ENCODE measurements around the gene CPLX3. TPM values are rescaled to one million over a fixed set of nuclear protein-coding genes. Genes with fewer than 3 reads are reported as not detected.

CPLX3 gene
- 1.2 TPM for total RNA-seq
- long read RNA-seq, partial matches to known transcripts, result 0 of 2 reads
- long read RNA-seq, other reads (novel, unspliced or antisense), result 2 of 2 reads

DNA sequence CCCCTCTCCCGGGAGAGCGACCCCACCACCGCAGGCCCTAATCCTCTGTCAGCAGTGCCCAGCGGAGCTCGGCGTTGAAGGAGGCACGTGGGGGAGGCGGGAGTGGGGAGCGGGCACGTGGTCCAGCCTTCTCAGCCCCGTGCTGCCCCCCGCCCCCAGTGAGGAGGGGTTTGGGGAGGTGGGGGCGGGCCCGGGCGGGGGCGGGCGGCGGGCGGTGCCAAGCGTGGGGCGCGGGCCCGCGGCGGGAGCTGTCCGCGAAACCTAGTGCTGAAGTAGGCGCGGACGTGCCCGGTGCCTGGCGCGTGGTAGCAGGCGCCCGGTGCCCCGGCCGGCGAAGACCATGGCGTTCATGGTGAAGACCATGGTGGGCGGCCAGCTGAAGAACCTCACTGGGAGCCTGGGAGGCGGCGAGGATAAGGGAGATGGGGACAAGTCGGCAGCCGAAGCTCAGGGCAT, at the start of gene CPLX3:
CPLX3 (plus strand) TSS at position 264 of the 456 bp plus-strand sequence; CDS start at position 341, 77 bp downstream.
- Histone ChIP-seq H3K4me3 (no peak within 1 kb of the TSS), H3K27me3 (ENCODE audit: low read depth) (peaks cover 47% of the 10 kb centered on the region), H3K4me1 (peaks cover 15% of the 10 kb centered on the region), H3K9me3 (replicated peaks) (no peaks in the 10 kb centered on the region), H3K27ac (replicated peaks) (no peak within 1 kb of the TSS), H3K36me3 (no peaks in the 10 kb centered on the region)
- TF ChIP-seq, protein P1, sequence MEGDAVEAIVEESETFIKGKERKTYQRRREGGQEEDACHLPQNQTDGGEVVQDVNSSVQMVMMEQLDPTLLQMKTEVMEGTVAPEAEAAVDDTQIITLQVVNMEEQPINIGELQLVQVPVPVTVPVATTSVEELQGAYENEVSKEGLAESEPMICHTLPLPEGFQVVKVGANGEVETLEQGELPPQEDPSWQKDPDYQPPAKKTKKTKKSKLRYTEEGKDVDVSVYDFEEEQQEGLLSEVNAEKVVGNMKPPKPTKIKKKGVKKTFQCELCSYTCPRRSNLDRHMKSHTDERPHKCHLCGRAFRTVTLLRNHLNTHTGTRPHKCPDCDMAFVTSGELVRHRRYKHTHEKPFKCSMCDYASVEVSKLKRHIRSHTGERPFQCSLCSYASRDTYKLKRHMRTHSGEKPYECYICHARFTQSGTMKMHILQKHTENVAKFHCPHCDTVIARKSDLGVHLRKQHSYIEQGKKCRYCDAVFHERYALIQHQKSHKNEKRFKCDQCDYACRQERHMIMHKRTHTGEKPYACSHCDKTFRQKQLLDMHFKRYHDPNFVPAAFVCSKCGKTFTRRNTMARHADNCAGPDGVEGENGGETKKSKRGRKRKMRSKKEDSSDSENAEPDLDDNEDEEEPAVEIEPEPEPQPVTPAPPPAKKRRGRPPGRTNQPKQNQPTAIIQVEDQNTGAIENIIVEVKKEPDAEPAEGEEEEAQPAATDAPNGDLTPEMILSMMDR (IDR thresholded peaks at IDR 0.05; ENCODE audit: borderline replicate concordance), result no peak
- no peak for DNase-seq
- intact Hi-C loops (cut with micrococcal nuclease), result no loop called here

GRCh38 chr15:74776821-74777768, 49.3 kb upstream of the CPLX3 start:
- peaks cover 29% of the 10 kb centered on the region for H3K4me1 ChIP-seq
- no peak overlapping the region for H3K4me3 ChIP-seq
- no peak for DNase-seq
- peak overlapping the region; percentile 50 for H3K27ac ChIP-seq (replicated peaks)
- H3K27me3 ChIP-seq (ENCODE audit: low read depth), result no peaks in the 10 kb centered on the region
- H3K9me3 ChIP-seq (replicated peaks), result no peaks in the 10 kb centered on the region
- intact Hi-C loops (cut with micrococcal nuclease), result no loop called here
- no peaks in the 10 kb centered on the region for H3K36me3 ChIP-seq
- TF ChIP-seq, protein P1 (IDR thresholded peaks at IDR 0.05; ENCODE audit: borderline replicate concordance), result no peak

DNA sequence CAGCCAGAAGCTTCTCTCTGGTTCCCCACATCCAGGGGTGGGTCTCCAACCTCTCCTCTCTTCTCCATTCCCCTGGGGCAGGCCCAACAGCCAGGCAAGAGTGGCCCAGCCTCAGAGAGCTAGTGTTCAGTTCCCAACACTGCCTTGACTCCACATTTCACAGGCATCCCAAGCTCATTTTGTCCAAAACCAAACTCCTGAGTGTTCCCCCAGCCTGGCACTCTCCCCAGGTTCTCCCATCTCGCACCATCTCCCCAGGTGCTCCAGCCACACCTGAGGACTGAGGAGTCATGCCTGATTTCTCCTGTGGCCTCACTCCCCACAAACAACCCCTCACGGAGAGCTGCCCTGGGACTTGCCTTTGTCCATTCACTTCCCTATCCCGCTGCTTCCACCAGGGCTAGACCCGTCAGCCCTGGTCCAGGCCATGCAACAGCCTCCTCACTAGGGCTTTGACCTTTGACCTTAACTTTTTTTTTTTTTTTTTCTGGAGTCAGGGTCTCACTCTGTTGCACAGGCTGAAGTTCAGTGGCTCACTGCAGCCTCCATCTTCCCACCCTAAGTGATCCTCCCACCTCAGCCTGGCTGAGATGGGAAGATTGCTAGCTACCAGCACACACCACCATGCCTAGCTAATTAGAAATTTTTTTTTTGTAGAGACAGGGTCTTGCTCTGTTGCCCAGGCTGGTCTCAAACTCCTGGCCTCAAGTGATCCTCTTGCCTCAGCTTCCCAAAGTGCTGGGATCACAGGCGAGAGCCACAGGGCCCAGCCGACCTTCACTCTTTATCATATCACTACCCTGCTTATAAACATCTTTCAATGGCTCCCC, 48.4 kb upstream of the CPLX3 start:
- no peak for DNase-seq
- peaks cover 36% of the 10 kb centered on the region for H3K4me1 ChIP-seq
- H3K27me3 ChIP-seq (ENCODE audit: low read depth), result no peaks in the 10 kb centered on the region
- TF ChIP-seq, protein P1 (IDR thresholded peaks at IDR 0.05; ENCODE audit: borderline replicate concordance), result no peak
- intact Hi-C loops (cut with micrococcal nuclease), result no loop called here
- no peak overlapping the region for H3K4me3 ChIP-seq
- H3K9me3 ChIP-seq (replicated peaks), result no peaks in the 10 kb centered on the region
- no peaks in the 10 kb centered on the region for H3K36me3 ChIP-seq
- peak overlapping the region; percentile 50 for H3K27ac ChIP-seq (replicated peaks)

DNA sequence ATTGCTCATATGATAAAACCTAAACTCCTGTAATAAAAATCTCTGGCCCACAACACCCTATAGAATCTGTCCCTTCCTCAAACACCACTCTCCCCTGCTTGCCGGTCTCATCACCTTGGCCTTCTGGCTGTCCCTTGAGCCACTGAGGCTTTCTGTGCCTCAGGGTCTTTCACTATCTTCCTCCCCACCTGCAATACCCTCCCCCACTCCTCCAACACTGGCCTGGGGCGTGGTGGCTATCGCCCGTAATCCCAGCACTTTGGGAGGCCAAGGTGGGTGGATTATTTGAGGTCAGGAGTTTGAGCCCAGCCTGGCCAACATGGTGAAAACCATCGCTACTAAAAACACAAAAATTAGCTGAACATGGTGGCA, 47.8 kb upstream of the CPLX3 start:
- no peak for DNase-seq
- H3K4me3 ChIP-seq, result no peak overlapping the region
- no peaks in the 10 kb centered on the region for H3K9me3 ChIP-seq (replicated peaks)
- H3K27ac ChIP-seq (replicated peaks), result no peak overlapping the region
- TF ChIP-seq, protein P1 (IDR thresholded peaks at IDR 0.05; ENCODE audit: borderline replicate concordance), result no peak
- H3K27me3 ChIP-seq (ENCODE audit: low read depth), result no peaks in the 10 kb centered on the region
- intact Hi-C loops (cut with micrococcal nuclease), result no loop called here
- no peaks in the 10 kb centered on the region for H3K36me3 ChIP-seq
- H3K4me1 ChIP-seq, result peaks cover 42% of the 10 kb centered on the region

GRCh38 chr15:74779162-74779648, 47.2 kb upstream of the CPLX3 start:
- H3K4me3 ChIP-seq, result no peak overlapping the region
- TF ChIP-seq, protein P1 (IDR thresholded peaks at IDR 0.05; ENCODE audit: borderline replicate concordance), result no peak
- no peak for DNase-seq
- H3K4me1 ChIP-seq, result peaks cover 49% of the 10 kb centered on the region
- no peaks in the 10 kb centered on the region for H3K27me3 ChIP-seq (ENCODE audit: low read depth)
- no peaks in the 10 kb centered on the region for H3K9me3 ChIP-seq (replicated peaks)
- H3K36me3 ChIP-seq, result no peaks in the 10 kb centered on the region
- intact Hi-C loops (cut with micrococcal nuclease), result no loop called here
- no peak overlapping the region for H3K27ac ChIP-seq (replicated peaks)

All from left ventricle myocardium inferior (tissue), 1 donor.